ENCODE results near the gene C19orf73. TPM values are rescaled to one million over a fixed set of nuclear protein-coding genes. Genes with fewer than 3 reads are reported as not detected.

C19orf73 gene
- total and polyA plus RNA-seq, 4 donors = 0.56 to 2.1 (median 1.7) TPM

- no peak overlapping the region for H3K9ac ChIP-seq (ENCODE audit: low read depth in 1 of 2, low read length in 2 of 2)
- 84% methylated on average over 12 of the region's 12 CpGs for WGBS
- peaks cover 2 to 23% (median 18%) of the 10 kb centered on the region in 4 donors for H3K4me1 ChIP-seq (ENCODE audit: control insufficient read depth in 4 of 4, insufficient read depth in 4 of 4, low read length in 3 of 4)
- no peaks in the 10 kb centered on the region for H3K9me3 ChIP-seq (ENCODE audit: control insufficient read depth in 4 of 4, low read length in 3 of 4)
- TF ChIP-seq CTCF (IDR thresholded peaks at IDR 0.05; ENCODE audit: low read depth, low read length, missing input control) (no peak), RAD21 (IDR thresholded peaks at IDR 0.05) (no peak), RXRA (IDR thresholded peaks at IDR 0.05) (no peak), HNF4A (conservative IDR thresholded peaks at IDR 0.05) (no peak), EGR1 (IDR thresholded peaks at IDR 0.05; ENCODE audit: low read depth in 2 of 2) (no peak), TAF1 (conservative IDR thresholded peaks at IDR 0.05) (no peak), ATF3 (IDR thresholded peaks at IDR 0.05) (no peak), FOXA2 (IDR thresholded peaks at IDR 0.05) (no peak), NR2F2 (IDR thresholded peaks at IDR 0.05) (no peak), MAX (IDR thresholded peaks at IDR 0.05) (no peak), REST (IDR thresholded peaks at IDR 0.05) (no peak), YY1 (IDR thresholded peaks at IDR 0.05) (no peak), JUND (IDR thresholded peaks at IDR 0.05) (no peak), FOXA1 (IDR thresholded peaks at IDR 0.05) (no peak), ZBTB33 (IDR thresholded peaks at IDR 0.05) (no peak)
- DNase-seq (ENCODE audit: low spot score) = no peak
- no peak overlapping the region for H3K27ac ChIP-seq (ENCODE audit: low read depth in 1 of 2, low read length in 2 of 2)
- H3K27me3 ChIP-seq (ENCODE audit: control insufficient read depth in 4 of 4, insufficient read depth in 4 of 4, low read length in 3 of 4) = no peaks in the 10 kb centered on the region
- no peak overlapping the region for H3K4me3 ChIP-seq (ENCODE audit: low read depth in 1 of 3, low read length in 3 of 3)
- H3K36me3 ChIP-seq (ENCODE audit: control insufficient read depth in 4 of 4, insufficient read depth in 3 of 4, low read depth in 1 of 4, low read length in 3 of 4) = peaks cover 17 to 67% (median 38%) of the 10 kb centered on the region in 4 donors
Measured at GRCh38 chr19:49102303-49102702, 16.6 kb downstream of the C19orf73 start.

GRCh38 chr19:49101160-49101559 lies 17.8 kb downstream of the C19orf73 start:
- no peak overlapping the region for H3K27ac ChIP-seq (ENCODE audit: low read depth in 1 of 2, low read length in 2 of 2)
- H3K9ac ChIP-seq (ENCODE audit: low read depth in 1 of 2, low read length in 2 of 2) = no peak overlapping the region
- WGBS = 74% methylated on average over 12 of the region's 12 CpGs
- no peak overlapping the region for H3K4me3 ChIP-seq (ENCODE audit: low read depth in 1 of 3, low read length in 3 of 3)
- DNase-seq (ENCODE audit: low spot score) = no peak
- H3K36me3 ChIP-seq (ENCODE audit: control insufficient read depth in 4 of 4, insufficient read depth in 3 of 4, low read depth in 1 of 4, low read length in 3 of 4) = peaks cover 17 to 60% (median 38%) of the 10 kb centered on the region in 4 donors
- no peaks in the 10 kb centered on the region for H3K27me3 ChIP-seq (ENCODE audit: control insufficient read depth in 4 of 4, insufficient read depth in 4 of 4, low read length in 3 of 4)
- H3K9me3 ChIP-seq (ENCODE audit: control insufficient read depth in 4 of 4, low read length in 3 of 4) = no peaks in the 10 kb centered on the region
- H3K4me1 ChIP-seq (ENCODE audit: control insufficient read depth in 4 of 4, insufficient read depth in 4 of 4, low read length in 3 of 4) = peaks cover 2 to 25% (median 19%) of the 10 kb centered on the region in 4 donors
- TF ChIP-seq TAF1 (conservative IDR thresholded peaks at IDR 0.05) (no peak), SP1 (IDR thresholded peaks at IDR 0.05) (no peak), REST (IDR thresholded peaks at IDR 0.05) (no peak), YY1 (IDR thresholded peaks at IDR 0.05) (no peak), GABPA (IDR thresholded peaks at IDR 0.05 in 1 of 2, conservative IDR thresholded peaks at IDR 0.05 in 1 of 2) (no peak), RAD21 (IDR thresholded peaks at IDR 0.05) (no peak), ZBTB33 (IDR thresholded peaks at IDR 0.05) (no peak), FOXA1 (IDR thresholded peaks at IDR 0.05) (no peak), RXRA (IDR thresholded peaks at IDR 0.05) (no peak), JUND (IDR thresholded peaks at IDR 0.05) (no peak), HNF4G (IDR thresholded peaks at IDR 0.05) (no peak), FOXA2 (IDR thresholded peaks at IDR 0.05) (no peak)
